GM12878 (cell line): Measurements from ENCODE around the gene INSIG1.

ENCODE experiments used
- ATF7 ChIP-seq: fragments of 450-650 bp; IDR thresholded peaks from 2 replicates; pipeline ENCODE4 v1.6.1; 2016; ENCODE audit warnings: low read depth, mild to moderate bottlenecking
- MXI1 ChIP-seq: fragments of 150-350 bp; IDR thresholded peaks from 2 replicates; pipeline ENCODE4 v1.6.1; 2011; ENCODE audit warnings: low read depth, mild to moderate bottlenecking, inconsistent platforms, low read length, improper control_type of control experiment
- YY1 ChIP-seq: IDR thresholded peaks from 2 replicates; pipeline ENCODE4 v1.6.1; 2011; ENCODE audit warnings: low read depth, mild to moderate bottlenecking, low read length
- TF ChIP-seq, protein P1 (sequence below): IDR thresholded peaks from 2 replicates; pipeline ENCODE4 v1.6.1; 2011; ENCODE audit warnings: borderline replicate concordance, low read depth, mild to moderate bottlenecking, moderate library complexity, low read length; ENCODE audit not compliant: insufficient read depth, poor library complexity, severe bottlenecking
- TF ChIP-seq, protein P2 (sequence below), 3 experiments: IDR thresholded peaks in 2 of 3; conservative IDR thresholded peaks in 1 of 3; 2 replicates each; pipeline ENCODE4 v1.5.1; 2011; ENCODE audit warnings: low read depth in 3 of 3, low read length in 3 of 3, mild to moderate bottlenecking in 3 of 3, control low read depth in 2 of 3, moderate library complexity in 2 of 3, inconsistent platforms in 1 of 3, mixed read lengths in 1 of 3; ENCODE audit not compliant: control insufficient read depth in 2 of 3, insufficient read depth in 1 of 3; ENCODE audit errors: extremely low read depth in 1 of 3

DNA sequence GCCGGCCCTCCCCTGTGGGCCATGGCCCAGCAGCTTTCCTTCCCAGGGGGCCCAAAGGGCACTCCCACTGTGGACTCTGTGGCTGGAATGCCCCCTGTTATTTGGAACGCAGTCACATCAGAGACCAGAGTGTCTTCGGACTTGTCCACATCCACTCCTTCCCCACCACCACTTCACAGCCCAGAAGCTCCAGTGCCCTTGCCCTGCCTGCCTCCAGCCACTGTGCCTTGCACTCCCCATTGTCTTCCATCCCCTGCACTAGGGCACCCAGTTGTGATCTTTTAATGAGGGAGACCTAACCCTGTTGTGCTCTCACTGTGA is 19.4 kb downstream of the INSIG1 start:
- TF ChIP-seq YY1: no peak
- TF ChIP-seq, protein P1, sequence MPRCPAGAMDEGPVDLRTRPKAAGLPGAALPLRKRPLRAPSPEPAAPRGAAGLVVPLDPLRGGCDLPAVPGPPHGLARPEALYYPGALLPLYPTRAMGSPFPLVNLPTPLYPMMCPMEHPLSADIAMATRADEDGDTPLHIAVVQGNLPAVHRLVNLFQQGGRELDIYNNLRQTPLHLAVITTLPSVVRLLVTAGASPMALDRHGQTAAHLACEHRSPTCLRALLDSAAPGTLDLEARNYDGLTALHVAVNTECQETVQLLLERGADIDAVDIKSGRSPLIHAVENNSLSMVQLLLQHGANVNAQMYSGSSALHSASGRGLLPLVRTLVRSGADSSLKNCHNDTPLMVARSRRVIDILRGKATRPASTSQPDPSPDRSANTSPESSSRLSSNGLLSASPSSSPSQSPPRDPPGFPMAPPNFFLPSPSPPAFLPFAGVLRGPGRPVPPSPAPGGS: no peak
- TF ChIP-seq, protein P2, sequence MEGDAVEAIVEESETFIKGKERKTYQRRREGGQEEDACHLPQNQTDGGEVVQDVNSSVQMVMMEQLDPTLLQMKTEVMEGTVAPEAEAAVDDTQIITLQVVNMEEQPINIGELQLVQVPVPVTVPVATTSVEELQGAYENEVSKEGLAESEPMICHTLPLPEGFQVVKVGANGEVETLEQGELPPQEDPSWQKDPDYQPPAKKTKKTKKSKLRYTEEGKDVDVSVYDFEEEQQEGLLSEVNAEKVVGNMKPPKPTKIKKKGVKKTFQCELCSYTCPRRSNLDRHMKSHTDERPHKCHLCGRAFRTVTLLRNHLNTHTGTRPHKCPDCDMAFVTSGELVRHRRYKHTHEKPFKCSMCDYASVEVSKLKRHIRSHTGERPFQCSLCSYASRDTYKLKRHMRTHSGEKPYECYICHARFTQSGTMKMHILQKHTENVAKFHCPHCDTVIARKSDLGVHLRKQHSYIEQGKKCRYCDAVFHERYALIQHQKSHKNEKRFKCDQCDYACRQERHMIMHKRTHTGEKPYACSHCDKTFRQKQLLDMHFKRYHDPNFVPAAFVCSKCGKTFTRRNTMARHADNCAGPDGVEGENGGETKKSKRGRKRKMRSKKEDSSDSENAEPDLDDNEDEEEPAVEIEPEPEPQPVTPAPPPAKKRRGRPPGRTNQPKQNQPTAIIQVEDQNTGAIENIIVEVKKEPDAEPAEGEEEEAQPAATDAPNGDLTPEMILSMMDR (IDR thresholded peaks at IDR 0.05 in 2 of 3, conservative IDR thresholded peaks at IDR 0.05 in 1 of 3; ENCODE audit: control insufficient read depth in 2 of 3, extremely low read depth in 1 of 3, insufficient read depth in 1 of 3, low read depth in 3 of 3, low read length in 3 of 3): no peak
- TF ChIP-seq ATF7: no peak
- TF ChIP-seq MXI1: no peak
